Sigmoid colon (tissue), 4 donors: ENCODE data around the gene CDS1.

Experiments
- EP300 ChIP-seq, 4 donors: sonication (generic); formaldehyde crosslinking; IDR thresholded peaks; one replicate each; pipeline ENCODE4 v1.6.1; 2017; ENCODE audit warnings: antibody characterized with exemption in 4 of 4
- POLR2AphosphoS5 ChIP-seq, 4 donors: sonication (generic); formaldehyde crosslinking; IDR thresholded peaks; one replicate each; pipeline ENCODE4 v1.6.1; 2017; ENCODE audit warnings: antibody characterized with exemption in 4 of 4
- TF ChIP-seq, protein P1 (sequence below), 4 experiments: fragments of 450-650 bp in 3 of 4; fragments of 200-600 bp in 1 of 4; IDR thresholded peaks; one replicate each; pipeline ENCODE4 v1.5.1; 2016 to 2019; ENCODE audit warnings: antibody characterized with exemption in 4 of 4, mild to moderate bottlenecking in 3 of 4, moderate library complexity in 2 of 4

DNA sequence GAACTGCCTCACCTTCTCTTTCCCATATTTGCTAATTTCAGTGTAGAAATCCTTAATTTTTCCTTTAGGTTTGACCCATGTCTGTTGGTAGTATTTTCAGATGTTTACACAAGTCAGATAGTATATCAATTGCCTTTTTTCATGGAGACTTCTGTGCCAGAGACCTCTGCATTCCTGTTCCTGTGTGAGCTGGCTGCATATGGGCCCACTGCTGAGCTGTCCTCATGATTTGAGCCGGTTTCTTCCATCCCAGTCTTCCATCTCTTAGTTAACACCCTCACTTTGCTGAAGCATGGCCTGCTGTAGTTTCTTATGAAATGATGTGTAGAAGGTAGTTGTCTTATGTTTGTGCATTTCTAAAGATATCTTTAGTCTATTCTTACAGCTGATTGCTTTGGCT lies 40.0 kb downstream of the CDS1 start:
- TF ChIP-seq, protein P1, sequence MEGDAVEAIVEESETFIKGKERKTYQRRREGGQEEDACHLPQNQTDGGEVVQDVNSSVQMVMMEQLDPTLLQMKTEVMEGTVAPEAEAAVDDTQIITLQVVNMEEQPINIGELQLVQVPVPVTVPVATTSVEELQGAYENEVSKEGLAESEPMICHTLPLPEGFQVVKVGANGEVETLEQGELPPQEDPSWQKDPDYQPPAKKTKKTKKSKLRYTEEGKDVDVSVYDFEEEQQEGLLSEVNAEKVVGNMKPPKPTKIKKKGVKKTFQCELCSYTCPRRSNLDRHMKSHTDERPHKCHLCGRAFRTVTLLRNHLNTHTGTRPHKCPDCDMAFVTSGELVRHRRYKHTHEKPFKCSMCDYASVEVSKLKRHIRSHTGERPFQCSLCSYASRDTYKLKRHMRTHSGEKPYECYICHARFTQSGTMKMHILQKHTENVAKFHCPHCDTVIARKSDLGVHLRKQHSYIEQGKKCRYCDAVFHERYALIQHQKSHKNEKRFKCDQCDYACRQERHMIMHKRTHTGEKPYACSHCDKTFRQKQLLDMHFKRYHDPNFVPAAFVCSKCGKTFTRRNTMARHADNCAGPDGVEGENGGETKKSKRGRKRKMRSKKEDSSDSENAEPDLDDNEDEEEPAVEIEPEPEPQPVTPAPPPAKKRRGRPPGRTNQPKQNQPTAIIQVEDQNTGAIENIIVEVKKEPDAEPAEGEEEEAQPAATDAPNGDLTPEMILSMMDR (IDR thresholded peaks at IDR 0.05) = no peak
- TF ChIP-seq POLR2AphosphoS5 (IDR thresholded peaks at IDR 0.05) = no peak
- TF ChIP-seq EP300 (IDR thresholded peaks at IDR 0.05) = no peak
